HEK293T (cell line): ENCODE results near the gene XRCC5.

Experiments used
- BHLHE40 ChIP-seq: fragments of 450-650 bp; IDR thresholded peaks from 2 replicates; pipeline ENCODE4 v1.6.1; 2016; ENCODE audit warnings: mild to moderate bottlenecking, moderate library complexity, borderline replicate concordance
- CTBP1 ChIP-seq: fragments of 450-650 bp; IDR thresholded peaks from 2 replicates; pipeline ENCODE4 v1.6.1; 2016; ENCODE audit warnings: borderline replicate concordance
- FOXK2 ChIP-seq: fragments of 450-650 bp; IDR thresholded peaks from 2 replicates; pipeline ENCODE4 v1.6.1; 2016; ENCODE audit warnings: mild to moderate bottlenecking
- FOXM1 ChIP-seq: fragments of 450-650 bp; IDR thresholded peaks from 2 replicates; pipeline ENCODE4 v1.6.1; 2017; ENCODE audit warnings: mild to moderate bottlenecking, borderline replicate concordance
- NFRKB ChIP-seq: fragments of 450-650 bp; IDR thresholded peaks from 2 replicates; pipeline ENCODE4 v1.6.1; 2016; ENCODE audit warnings: mild to moderate bottlenecking, moderate library complexity
- PKNOX1 ChIP-seq: fragments of 450-650 bp; IDR thresholded peaks from 2 replicates; pipeline ENCODE4 v1.6.1; 2016
- SP1 ChIP-seq: fragments of 450-650 bp; IDR thresholded peaks from 2 replicates; pipeline ENCODE4 v1.6.1; 2017
- SUZ12 ChIP-seq: fragments of 450-650 bp; IDR thresholded peaks from 2 replicates; pipeline ENCODE4 v1.6.1; 2016; ENCODE audit warnings: mild to moderate bottlenecking

- TF ChIP-seq CTBP1 (no peak), BHLHE40 (no peak), FOXK2 (no peak), FOXM1 (no peak), PKNOX1 (no peak), SUZ12 (no peak), SP1 (no peak), NFRKB (no peak)
Observed at GRCh38 chr2:216224388-216224787, 115.2 kb downstream of the XRCC5 start.
